ENCODE results near the gene CLEC4E. TPM values are rescaled to one million over a fixed set of nuclear protein-coding genes. Genes with fewer than 3 reads are reported as not detected.

CLEC4E gene
- total RNA-seq, 1 donor: not detected

GRCh38 chr12:8517971-8518370 is 22.7 kb downstream of the CLEC4E start:
- TF ChIP-seq CTCF (IDR thresholded peaks at IDR 0.05; ENCODE audit: insufficient read depth, low read length): no peak
- H3K4me3 ChIP-seq (ENCODE audit: low read depth, low read length): no peak overlapping the region
- no peak for DNase-seq (ENCODE audit: low read depth)

GRCh38 chr12:8513256-8513655 is 27.4 kb downstream of the CLEC4E start, which contains the start of gene CLEC4D:
Gene CLEC4D, plus strand, starts transcription at chr12:8513503. Its CDS starts 230 bp downstream, at chr12:8513733.
- no peak for DNase-seq (ENCODE audit: low read depth)
- no peak within 1 kb of the TSS for H3K4me3 ChIP-seq (ENCODE audit: low read depth, low read length)
- no peak for TF ChIP-seq CTCF (IDR thresholded peaks at IDR 0.05; ENCODE audit: insufficient read depth, low read length)

- no peak overlapping the region for H3K4me3 ChIP-seq (ENCODE audit: low read depth, low read length)
- no peak for TF ChIP-seq CTCF (IDR thresholded peaks at IDR 0.05; ENCODE audit: insufficient read depth, low read length)
- no peak for DNase-seq (ENCODE audit: low read depth)
Observed at GRCh38 chr12:8508910-8509841, 31.5 kb downstream of the CLEC4E start.

- TF ChIP-seq CTCF (IDR thresholded peaks at IDR 0.05; ENCODE audit: insufficient read depth, low read length): no peak
- H3K4me3 ChIP-seq (ENCODE audit: low read depth, low read length): no peak overlapping the region
- no peak for DNase-seq (ENCODE audit: low read depth)
Observed at GRCh38 chr12:8508223-8508622, 32.5 kb downstream of the CLEC4E start.

GRCh38 chr12:8507596-8507995 is 33.1 kb downstream of the CLEC4E start:
- peak; percentile 7 for DNase-seq (ENCODE audit: low read depth)
- TF ChIP-seq CTCF (IDR thresholded peaks at IDR 0.05; ENCODE audit: insufficient read depth, low read length): no peak
- H3K4me3 ChIP-seq (ENCODE audit: low read depth, low read length): no peak overlapping the region

- peak; percentile 4 for DNase-seq (ENCODE audit: low read depth)
- no peak for TF ChIP-seq CTCF (IDR thresholded peaks at IDR 0.05; ENCODE audit: insufficient read depth, low read length)
- H3K4me3 ChIP-seq (ENCODE audit: low read depth, low read length): no peak overlapping the region
Observed at GRCh38 chr12:8504351-8504750, 36.4 kb downstream of the CLEC4E start.
